A673 (cell line): ENCODE measurements around the gene RNF26. TPM values are rescaled to one million over a fixed set of nuclear protein-coding genes. Genes with fewer than 3 reads are reported as not detected.
A peak's percentile ranks its signal among the peaks of the same experiment; 100 is the strongest.

ENCODE experiments used
- BruUV-seq: library from RNA; stranded (reverse); fragments of 400-500 nt; replicated peaks from 2 replicates; lab custom pipeline; 2021; lab: Mats Ljungman, UMichigan
- CTCF ChIA-PET: fragments of 300-600 bp; sonication (Branson Sonifier 250); formaldehyde crosslinking; loops from one replicate; lab custom pipeline; 2022; ENCODE audit warnings: antibody characterized with exemption; lab: Charles Lee
- POLR2A ChIA-PET: fragments of 300-600 bp; sonication (Branson Sonifier 250); formaldehyde crosslinking; loops from one replicate; lab custom pipeline; 2022; ENCODE audit warnings: antibody characterized with exemption; ENCODE audit not compliant: low non-redundant PET; lab: Charles Lee
- DNase-seq: peaks from one replicate; pipeline ENCODE4 v3.0.0-alpha.2; 2015; ENCODE audit warnings: low spot score
- H3K27ac ChIP-seq: fragments of 200-600 bp; sonication (generic); 2 replicates; pipeline ENCODE4 v1.5.1; 2016; ENCODE audit warnings: mixed run types, low read depth, mild to moderate bottlenecking, mixed read lengths, antibody characterized with exemption, low read length; ENCODE audit not compliant: poor library complexity, severe bottlenecking
- H3K27me3 ChIP-seq: fragments of 200-600 bp; sonication (generic); replicated peaks from 2 replicates; pipeline ENCODE4 v1.6.1; 2017; ENCODE audit warnings: mixed run types, low read depth, mild to moderate bottlenecking, mixed read lengths, antibody characterized with exemption, low read length; ENCODE audit not compliant: insufficient read depth, poor library complexity
- H3K36me3 ChIP-seq: fragments of 200-600 bp; sonication (generic); 2 replicates; pipeline ENCODE4 v1.6.1; 2016; ENCODE audit warnings: mixed run types, mild to moderate bottlenecking, mixed read lengths, antibody characterized with exemption, low read length; ENCODE audit not compliant: insufficient read depth, poor library complexity, severe bottlenecking
- H3K4me1 ChIP-seq: fragments of 200-600 bp; sonication (generic); 2 replicates; pipeline ENCODE4 v1.6.1; 2017; ENCODE audit warnings: mixed run types, mild to moderate bottlenecking, mixed read lengths, antibody characterized with exemption, low read length; ENCODE audit not compliant: insufficient read depth, poor library complexity, severe bottlenecking
- H3K4me3 ChIP-seq: fragments of 200-600 bp; sonication (generic); 2 replicates; pipeline ENCODE4 v1.5.1; 2016; ENCODE audit warnings: low read depth, mixed run types, mild to moderate bottlenecking, mixed read lengths, low read length; ENCODE audit not compliant: poor library complexity, severe bottlenecking
- H3K9me3 ChIP-seq: fragments of 200-600 bp; sonication (generic); 2 replicates; pipeline ENCODE4 v1.6.1; 2016; ENCODE audit warnings: mixed run types, low read depth, mild to moderate bottlenecking, mixed read lengths, antibody characterized with exemption, low read length; ENCODE audit not compliant: poor library complexity, severe bottlenecking
- CTCF ChIP-seq: fragments of 300-800, 200-600 bp; sonication (generic); conservative IDR thresholded peaks from 2 replicates; pipeline ENCODE4 v1.5.1; 2017; ENCODE audit warnings: low read depth, mild to moderate bottlenecking, antibody characterized with exemption, low read length, moderate library complexity, mixed read lengths
- EZH2 ChIP-seq: fragments of 200-600 bp; sonication (generic); IDR thresholded peaks from 2 replicates; pipeline ENCODE4 v1.6.1; 2017; ENCODE audit warnings: borderline replicate concordance, low read depth, mild to moderate bottlenecking, mixed read lengths, antibody characterized with exemption, low read length; ENCODE audit not compliant: poor library complexity, severe bottlenecking
- intact Hi-C: fragments of 100-400 bp; cut with micrococcal nuclease; formaldehyde crosslinking; loops from one replicate; pipeline ENCODE4 v1.10.0; 2022; ENCODE audit not compliant: unreplicated experiment
- total RNA-seq: library from RNA; stranded (reverse); gene quantifications from 2 replicates; pipeline ENCODE4 v1.2.3, GENCODE V29; 2021

The RNF26 gene
- total RNA-seq, 1 experiment from 2014 or later, result 81.3 TPM

- Histone ChIP-seq H3K4me1 (no peaks in the 10 kb centered on the region), H3K4me3 (no peak overlapping the region), H3K27me3 (no peaks in the 10 kb centered on the region), H3K27ac (no peak overlapping the region), H3K36me3 (peaks cover 6% of the 10 kb centered on the region), H3K9me3 (peaks cover 8% of the 10 kb centered on the region)
- CTCF ChIA-PET, result no interaction called here
- POLR2A ChIA-PET, result no interaction called here
- no TSS peak for BruUV-seq
- no peak for DNase-seq
- TF ChIP-seq CTCF (no peak), EZH2 (no peak)
- intact Hi-C loops, result no loop called here
Measured at GRCh38 chr11:119290894-119291497, 43.3 kb upstream of the RNF26 start.

GRCh38 chr11:119293461-119293860 is 40.9 kb upstream of the RNF26 start:
- no peak for TF ChIP-seq EZH2

GRCh38 chr11:119295178-119295577 is 39.1 kb upstream of the RNF26 start:
- no peak overlapping the region for H3K4me3 ChIP-seq
- no peak for DNase-seq
- H3K9me3 ChIP-seq, result peaks cover 8% of the 10 kb centered on the region
- H3K4me1 ChIP-seq, result no peaks in the 10 kb centered on the region
- H3K27ac ChIP-seq, result no peak overlapping the region
- POLR2A ChIA-PET, result no interaction called here
- CTCF ChIA-PET, result no interaction called here
- intact Hi-C loops, result no loop called here
- TF ChIP-seq EZH2 (no peak), CTCF (0 out of 2 replicates have a peak, but pooled peaks have one; percentile 7)
- H3K27me3 ChIP-seq, result no peaks in the 10 kb centered on the region
- H3K36me3 ChIP-seq, result peaks cover 38% of the 10 kb centered on the region
- BruUV-seq, result no TSS peak

More at GRCh38 chr11:119293461-119293860, 40.9 kb upstream of the RNF26 start:
- BruUV-seq, result no TSS peak
- Histone ChIP-seq H3K36me3 (peaks cover 23% of the 10 kb centered on the region), H3K4me1 (no peaks in the 10 kb centered on the region), H3K9me3 (peaks cover 8% of the 10 kb centered on the region), H3K4me3 (no peak overlapping the region), H3K27ac (no peak overlapping the region), H3K27me3 (no peaks in the 10 kb centered on the region)
- intact Hi-C loops, result no loop called here
- CTCF ChIA-PET, result no interaction called here
- POLR2A ChIA-PET, result no interaction called here
- DNase-seq, result no peak

GRCh38 chr11:119297938-119298337 is 36.4 kb upstream of the RNF26 start:
- H3K27ac ChIP-seq, result no peak overlapping the region
- ChIA-PET POLR2A (no interaction called here), CTCF (no interaction called here)
- H3K4me3 ChIP-seq, result no peak overlapping the region
- no peaks in the 10 kb centered on the region for H3K9me3 ChIP-seq
- no peaks in the 10 kb centered on the region for H3K27me3 ChIP-seq
- BruUV-seq, result no TSS peak
- H3K4me1 ChIP-seq, result no peaks in the 10 kb centered on the region
- DNase-seq, result no peak
- H3K36me3 ChIP-seq, result peaks cover 43% of the 10 kb centered on the region
- TF ChIP-seq EZH2 (no peak), CTCF (no peak)
- intact Hi-C loops, result no loop called here
